ENCODE measurements around the gene ZMYM3. TPM values are rescaled to one million over a fixed set of nuclear protein-coding genes. Genes with fewer than 3 reads are reported as not detected.

ZMYM3 gene
- total and polyA plus RNA-seq, 9 of the 15 experiments (the other 6 are each of a cell fraction or from before 2014, with no cell fraction given): 4.3 to 36.3 (median 16.8) TPM

- no peak for TF ChIP-seq PRMT5 (CRISPR knock-in tag; IDR thresholded peaks at IDR 0.05)
- no peak for TF ChIP-seq MEF2D (tag; conservative IDR thresholded peaks at IDR 0.05; ENCODE audit: low read depth)
- TF ChIP-seq ZBTB40 (IDR thresholded peaks at IDR 0.05): no peak
- no peak for TF ChIP-seq ZBTB40 (CRISPR knock-in tag; IDR thresholded peaks at IDR 0.05)
- TF ChIP-seq TAF15 (IDR thresholded peaks at IDR 0.05; ENCODE audit: low read depth, low read length): no peak
- no peak for TF ChIP-seq MAFG (tag; conservative IDR thresholded peaks at IDR 0.05)
- no peak for TF ChIP-seq RAD51 (IDR thresholded peaks at IDR 0.05; ENCODE audit: borderline replicate concordance, low read depth)
- no peak for TF ChIP-seq KLF6 (CRISPR knock-in tag; IDR thresholded peaks at IDR 0.05; ENCODE audit: borderline replicate concordance)
- TF ChIP-seq BMI1 (IDR thresholded peaks at IDR 0.05; ENCODE audit: low read length): no peak
- TF ChIP-seq BCLAF1 (IDR thresholded peaks at IDR 0.05; ENCODE audit: borderline replicate concordance in 1 of 2, control insufficient read depth in 1 of 2, low read depth in 2 of 2, low read length in 1 of 2): no peak
- peak in 1 of 2 experiments; percentile 70; a peak in 2 of 4 replicates for TF ChIP-seq KDM1A (IDR thresholded peaks at IDR 0.05)
- no peak for TF ChIP-seq NR3C1 (CRISPR knock-in tag; IDR thresholded peaks at IDR 0.05)
- no peak for TF ChIP-seq ZKSCAN8 (CRISPR knock-in tag; IDR thresholded peaks at IDR 0.05)
- no peak for TF ChIP-seq CBX5 (IDR thresholded peaks at IDR 0.05; ENCODE audit: borderline replicate concordance, low read depth)
- TF ChIP-seq SP1 (CRISPR knock-in tag; IDR thresholded peaks at IDR 0.05): no peak
Measured at GRCh38 chrX:71282514-71283402, 28.8 kb upstream of the ZMYM3 start (continued).

Data from K562 (cell line).